Measurements from ENCODE around the gene KCNK1. TPM values are rescaled to one million over a fixed set of nuclear protein-coding genes. Genes with fewer than 3 reads are reported as not detected.

Gene KCNK1
- total RNA-seq, 3 donors from 2014 or later = 22.2 to 44.8 (median 43.6) TPM

- Histone ChIP-seq H3K36me3 (ENCODE audit: low read depth) (no peaks in the 10 kb centered on the region), H3K9me3 (no peaks in the 10 kb centered on the region), H3K4me1 (ENCODE audit: low read depth) (no peaks in the 10 kb centered on the region), H3K4me3 (no peak overlapping the region)
- no peak for ATAC-seq
- no peak for TF ChIP-seq CTCF (IDR thresholded peaks at IDR 0.05)
- intact Hi-C loops (cut with DNase I, micrococcal nuclease) = no loop called here
- DNase-seq = no peak
These were observed 82.0 kb downstream of the KCNK1 start for GRCh38 chr1:233695901-233696300.

- intact Hi-C loops (cut with DNase I, micrococcal nuclease) = no loop called here
- H3K4me1 ChIP-seq (ENCODE audit: low read depth) = no peaks in the 10 kb centered on the region
- DNase-seq (no peak), ATAC-seq (no peak)
- H3K9me3 ChIP-seq = no peaks in the 10 kb centered on the region
- no peak for TF ChIP-seq CTCF (IDR thresholded peaks at IDR 0.05)
- H3K36me3 ChIP-seq (ENCODE audit: low read depth) = no peaks in the 10 kb centered on the region
- no peak overlapping the region for H3K4me3 ChIP-seq
These were observed 86.4 kb downstream of the KCNK1 start for GRCh38 chr1:233700338-233700737.

GRCh38 chr1:233704170-233704897 is 90.4 kb downstream of the KCNK1 start:
- intact Hi-C loops (cut with DNase I, micrococcal nuclease) = no loop called here
- no peaks in the 10 kb centered on the region for H3K9me3 ChIP-seq
- ATAC-seq = no peak
- no peak overlapping the region for H3K4me3 ChIP-seq
- TF ChIP-seq CTCF (IDR thresholded peaks at IDR 0.05) = no peak
- H3K4me1 ChIP-seq (ENCODE audit: low read depth) = no peaks in the 10 kb centered on the region
- no peaks in the 10 kb centered on the region for H3K36me3 ChIP-seq (ENCODE audit: low read depth)
- no peak for DNase-seq

- ATAC-seq (peak; percentile 14), DNase-seq (no peak)
- no peak overlapping the region for H3K4me3 ChIP-seq
- no peaks in the 10 kb centered on the region for H3K9me3 ChIP-seq
- intact Hi-C loops (cut with DNase I, micrococcal nuclease) = no loop called here
- H3K4me1 ChIP-seq (ENCODE audit: low read depth) = no peaks in the 10 kb centered on the region
- no peaks in the 10 kb centered on the region for H3K36me3 ChIP-seq (ENCODE audit: low read depth)
- no peak for TF ChIP-seq CTCF (IDR thresholded peaks at IDR 0.05)
These were observed 91.2 kb downstream of the KCNK1 start for GRCh38 chr1:233704898-233705723.

GRCh38 chr1:233707153-233707879 is 93.4 kb downstream of the KCNK1 start:
- no peak overlapping the region for H3K4me3 ChIP-seq
- H3K4me1 ChIP-seq (ENCODE audit: low read depth) = no peaks in the 10 kb centered on the region
- no peaks in the 10 kb centered on the region for H3K9me3 ChIP-seq
- no peaks in the 10 kb centered on the region for H3K36me3 ChIP-seq (ENCODE audit: low read depth)
- DNase-seq (no peak), ATAC-seq (peak; percentile 94)
- intact Hi-C loops (cut with DNase I, micrococcal nuclease) = no loop called here
- TF ChIP-seq CTCF (IDR thresholded peaks at IDR 0.05) = no peak
